Measurements from ENCODE around the gene DPEP2. TPM values are rescaled to one million over a fixed set of nuclear protein-coding genes. Genes with fewer than 3 reads are reported as not detected.
A peak's percentile ranks its signal among the peaks of the same experiment; 100 is the strongest.

DPEP2 gene
- total and polyA plus RNA-seq, 2 of the 4 experiments (the other 2 are of a cell fraction), result not detected

DNA sequence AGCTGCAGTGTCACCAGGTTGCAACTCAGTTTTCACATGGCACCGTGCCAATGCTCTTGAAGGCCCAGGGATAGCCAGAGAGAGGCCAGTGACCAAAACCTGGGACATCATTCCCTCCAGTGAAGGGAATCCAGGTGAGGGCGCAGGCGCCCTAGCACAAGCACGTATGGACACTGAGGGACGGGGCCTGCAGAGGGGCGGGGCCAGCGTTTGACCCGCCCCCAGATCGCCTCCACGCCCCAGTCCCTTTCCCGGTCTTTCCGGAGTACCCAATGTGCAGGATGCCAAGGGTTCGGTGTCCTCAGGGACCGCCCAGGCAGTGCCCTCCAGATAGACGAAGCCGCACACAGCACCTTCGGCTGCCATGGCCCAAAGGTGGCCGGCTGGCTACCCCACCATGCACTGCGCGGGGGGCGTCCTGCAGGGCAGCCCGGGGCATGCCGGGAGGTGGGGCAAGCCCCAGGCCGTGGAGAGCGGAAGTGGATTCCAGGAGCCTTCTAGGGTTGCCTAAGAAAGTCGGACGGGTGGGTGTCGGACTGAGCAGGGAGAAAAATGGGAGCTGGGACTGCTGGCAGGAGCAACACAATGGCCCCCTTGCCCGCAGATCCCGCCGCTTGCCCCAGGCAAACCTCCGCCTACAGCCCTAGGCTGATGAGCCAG lies 35.5 kb downstream of the DPEP2 start:
- H2AK5ac ChIP-seq (ENCODE audit: low read depth, low read length), result no peak overlapping the region
- no peak for ATAC-seq (ENCODE audit: low read depth)
- H3K36me3 ChIP-seq (ENCODE audit: control insufficient read depth, insufficient read depth, low read length), result peaks cover 57% of the 10 kb centered on the region

More for the DNA sequence above, 35.5 kb downstream of the DPEP2 start:
- no peak overlapping the region for H2AFZ ChIP-seq (replicated peaks; ENCODE audit: low read length, poor library complexity)
- peak overlapping the region; percentile 51 for H2AK9ac ChIP-seq (replicated peaks; ENCODE audit: low read depth, low read length, poor library complexity)
- no peaks in the 10 kb centered on the region for H3K27me3 ChIP-seq (ENCODE audit: control insufficient read depth, insufficient read depth, low read length)
- no peak overlapping the region for H3K27ac ChIP-seq (ENCODE audit: insufficient read depth, low read length)
- in situ Hi-C loops (cut with MboI; ENCODE audit: low sequenced_read_pairs) (no loop called here), intact Hi-C loops (cut with micrococcal nuclease) (loop anchor here (10.0 kb wide), 1 partner anchor 261 kb away; no protein-coding TSS in a partner anchor), dilution Hi-C loops (cut with HindIII; ENCODE audit: low sequenced_read_pairs, unreplicated experiment) (no loop called here)
- POLR2A ChIA-PET (ENCODE audit: unreplicated experiment), result no interaction called here
- H3K23ac ChIP-seq (ENCODE audit: low read depth, low read length), result no peak overlapping the region
- H2BK120ac ChIP-seq (ENCODE audit: low read depth, low read length), result no peak overlapping the region
- CTCF ChIA-PET, result interaction anchor here (0.6 kb wide), 1 partner anchor 105 kb away, joined by 3 read pairs; no protein-coding TSS in a partner anchor
- TF ChIP-seq RAD21 (IDR thresholded peaks at IDR 0.05; ENCODE audit: low read length) (no peak), CHD1 (IDR thresholded peaks at IDR 0.05; ENCODE audit: low read depth, low read length) (no peak), MAFK (IDR thresholded peaks at IDR 0.05; ENCODE audit: low read depth, low read length) (no peak), SMC3 (IDR thresholded peaks at IDR 0.05; ENCODE audit: low read depth, low read length) (no peak), BHLHE40 (IDR thresholded peaks at IDR 0.05; ENCODE audit: low read depth, low read length) (no peak), MAZ (IDR thresholded peaks at IDR 0.05; ENCODE audit: borderline replicate concordance, low read depth, low read length) (no peak), RFX5 (IDR thresholded peaks at IDR 0.05; ENCODE audit: low read depth, low read length) (no peak), POLR2A (IDR thresholded peaks at IDR 0.05; ENCODE audit: low read depth, low read length) (no peak), RCOR1 (IDR thresholded peaks at IDR 0.05; ENCODE audit: insufficient replicate concordance, low read length) (no peak), MXI1 (IDR thresholded peaks at IDR 0.05; ENCODE audit: borderline replicate concordance, low read depth, low read length) (no peak), NFE2L2 (IDR thresholded peaks at IDR 0.05; ENCODE audit: low read depth, low read length) (no peak)
- TF ChIP-seq, protein P1, sequence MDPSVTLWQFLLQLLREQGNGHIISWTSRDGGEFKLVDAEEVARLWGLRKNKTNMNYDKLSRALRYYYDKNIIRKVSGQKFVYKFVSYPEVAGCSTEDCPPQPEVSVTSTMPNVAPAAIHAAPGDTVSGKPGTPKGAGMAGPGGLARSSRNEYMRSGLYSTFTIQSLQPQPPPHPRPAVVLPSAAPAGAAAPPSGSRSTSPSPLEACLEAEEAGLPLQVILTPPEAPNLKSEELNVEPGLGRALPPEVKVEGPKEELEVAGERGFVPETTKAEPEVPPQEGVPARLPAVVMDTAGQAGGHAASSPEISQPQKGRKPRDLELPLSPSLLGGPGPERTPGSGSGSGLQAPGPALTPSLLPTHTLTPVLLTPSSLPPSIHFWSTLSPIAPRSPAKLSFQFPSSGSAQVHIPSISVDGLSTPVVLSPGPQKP (IDR thresholded peaks at IDR 0.05; ENCODE audit: borderline replicate concordance, low read depth, low read length), result no peak
- H3K4me3 ChIP-seq (ENCODE audit: insufficient read depth, low read depth, low read length), result no peak overlapping the region
- no peak overlapping the region for H3K14ac ChIP-seq (replicated peaks; ENCODE audit: low read depth, low read length)
- H3K4me2 ChIP-seq (ENCODE audit: low read depth, low read length), result no peak overlapping the region
- H2BK15ac ChIP-seq (ENCODE audit: low read depth, low read length), result no peak overlapping the region
- no peak overlapping the region for H3K4ac ChIP-seq (ENCODE audit: low read depth, low read length)
- H3K56ac ChIP-seq (ENCODE audit: extremely low read depth, insufficient read depth, low read length), result no peak overlapping the region
- no peaks in the 10 kb centered on the region for H3K9me3 ChIP-seq (ENCODE audit: control insufficient read depth, insufficient read depth, low read length)
- no peak overlapping the region; a peak in 1 of 4 replicates for H4K8ac ChIP-seq (ENCODE audit: low read depth in 2 of 2, low read length in 2 of 2)
- H3K4me1 ChIP-seq (ENCODE audit: control insufficient read depth, insufficient read depth, low read length), result peaks cover 53% of the 10 kb centered on the region
- no peak overlapping the region for H4K91ac ChIP-seq (ENCODE audit: insufficient read depth, low read depth, low read length)
- BruUV-seq (replicated peaks), result no TSS peak
- peaks cover 43 to 93% of the 10 kb centered on the region in 2 experiments for H3K79me1 ChIP-seq (ENCODE audit: low read depth in 1 of 2, low read length in 2 of 2)
- H3K9me1 ChIP-seq (ENCODE audit: insufficient read depth, low read length), result peaks cover 64% of the 10 kb centered on the region
- H4K20me1 ChIP-seq (ENCODE audit: insufficient read depth, low read length), result peaks cover 89% of the 10 kb centered on the region
- H3K9ac ChIP-seq (ENCODE audit: low read depth, low read length), result no peak overlapping the region
- WGBS, 2 experiments (ENCODE audit: extremely low coverage in 2 of 2, insufficient read length in 1 of 2), result 38% methylated on average over 4 of the region's 32 CpGs; no CpG with 5 or more reads in 1 of the 2 experiments
- H2BK5ac ChIP-seq (ENCODE audit: low read depth, low read length, poor library complexity, severe bottlenecking), result no peak overlapping the region
- H2BK20ac ChIP-seq (ENCODE audit: low read depth, low read length), result no peak overlapping the region
- no peak overlapping the region for H4K5ac ChIP-seq (ENCODE audit: low read depth, low read length)
- no peak overlapping the region for H3K18ac ChIP-seq (ENCODE audit: low read depth, low read length)
- no peak for DNase-seq

Measured in IMR-90 (cell line).